ENCODE results near the gene XRCC4. TPM values are rescaled to one million over a fixed set of nuclear protein-coding genes. Genes with fewer than 3 reads are reported as not detected.

Gene XRCC4
- total and polyA plus RNA-seq, 4 donors, result 2.3 to 4.9 (median 3.0) TPM

DNA sequence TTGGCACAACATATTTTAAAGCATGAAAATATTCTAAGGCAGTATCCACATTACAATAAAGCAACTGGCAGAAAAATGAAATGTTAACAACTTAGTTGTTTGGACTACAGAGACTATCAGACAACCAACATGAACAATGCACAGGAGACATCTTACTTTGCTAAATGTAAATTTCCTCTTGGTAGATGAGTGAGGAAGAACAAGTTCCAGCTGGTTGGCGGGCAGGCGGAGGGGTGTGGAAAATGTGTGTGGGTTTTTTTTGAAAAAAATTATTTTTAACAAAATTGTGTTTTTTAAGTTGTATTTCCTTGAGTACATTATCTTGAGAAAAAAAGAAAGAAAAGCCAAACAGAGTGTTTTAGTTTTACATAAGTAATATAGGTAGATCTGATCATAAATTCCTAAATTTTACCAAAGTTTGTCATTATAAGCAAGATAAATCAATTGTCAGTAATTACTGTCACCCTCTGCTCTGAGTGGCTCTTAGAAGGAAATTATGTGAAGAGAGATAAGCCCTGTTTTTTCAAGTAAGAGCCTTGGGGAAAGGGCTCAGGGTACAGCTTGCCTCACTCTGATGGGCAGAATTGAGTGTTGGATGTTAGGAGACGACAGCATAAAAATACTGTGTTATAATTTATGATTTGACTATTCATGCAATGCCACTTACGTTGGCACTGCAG is 42.7 kb upstream of the XRCC4 start:
- Histone ChIP-seq H3K4me1 (ENCODE audit: control insufficient read depth in 4 of 4, insufficient read depth in 4 of 4, low read length in 3 of 4) (no peaks in the 10 kb centered on the region), H3K27ac (ENCODE audit: low read depth in 1 of 2, low read length in 2 of 2) (no peak overlapping the region), H3K4me3 (ENCODE audit: low read depth in 1 of 3, low read length in 3 of 3) (no peak overlapping the region), H3K9me3 (ENCODE audit: control insufficient read depth in 4 of 4, low read length in 3 of 4) (no peaks in the 10 kb centered on the region), H3K36me3 (ENCODE audit: control insufficient read depth in 4 of 4, insufficient read depth in 3 of 4, low read depth in 1 of 4, low read length in 3 of 4) (no peaks in the 10 kb centered on the region), H3K27me3 (ENCODE audit: control insufficient read depth in 4 of 4, insufficient read depth in 4 of 4, low read length in 3 of 4) (no peaks in the 10 kb centered on the region), H3K9ac (ENCODE audit: low read depth in 1 of 2, low read length in 2 of 2) (no peak overlapping the region)
- WGBS, result 91% methylated on average over 4 of the region's 4 CpGs
- no peak for DNase-seq (ENCODE audit: low spot score)
- no peak for TF ChIP-seq TAF1 (conservative IDR thresholded peaks at IDR 0.05)
- TF ChIP-seq, protein P1, sequence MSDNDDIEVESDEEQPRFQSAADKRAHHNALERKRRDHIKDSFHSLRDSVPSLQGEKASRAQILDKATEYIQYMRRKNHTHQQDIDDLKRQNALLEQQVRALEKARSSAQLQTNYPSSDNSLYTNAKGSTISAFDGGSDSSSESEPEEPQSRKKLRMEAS (IDR thresholded peaks at IDR 0.05), result no peak
- TF ChIP-seq, protein P2, sequence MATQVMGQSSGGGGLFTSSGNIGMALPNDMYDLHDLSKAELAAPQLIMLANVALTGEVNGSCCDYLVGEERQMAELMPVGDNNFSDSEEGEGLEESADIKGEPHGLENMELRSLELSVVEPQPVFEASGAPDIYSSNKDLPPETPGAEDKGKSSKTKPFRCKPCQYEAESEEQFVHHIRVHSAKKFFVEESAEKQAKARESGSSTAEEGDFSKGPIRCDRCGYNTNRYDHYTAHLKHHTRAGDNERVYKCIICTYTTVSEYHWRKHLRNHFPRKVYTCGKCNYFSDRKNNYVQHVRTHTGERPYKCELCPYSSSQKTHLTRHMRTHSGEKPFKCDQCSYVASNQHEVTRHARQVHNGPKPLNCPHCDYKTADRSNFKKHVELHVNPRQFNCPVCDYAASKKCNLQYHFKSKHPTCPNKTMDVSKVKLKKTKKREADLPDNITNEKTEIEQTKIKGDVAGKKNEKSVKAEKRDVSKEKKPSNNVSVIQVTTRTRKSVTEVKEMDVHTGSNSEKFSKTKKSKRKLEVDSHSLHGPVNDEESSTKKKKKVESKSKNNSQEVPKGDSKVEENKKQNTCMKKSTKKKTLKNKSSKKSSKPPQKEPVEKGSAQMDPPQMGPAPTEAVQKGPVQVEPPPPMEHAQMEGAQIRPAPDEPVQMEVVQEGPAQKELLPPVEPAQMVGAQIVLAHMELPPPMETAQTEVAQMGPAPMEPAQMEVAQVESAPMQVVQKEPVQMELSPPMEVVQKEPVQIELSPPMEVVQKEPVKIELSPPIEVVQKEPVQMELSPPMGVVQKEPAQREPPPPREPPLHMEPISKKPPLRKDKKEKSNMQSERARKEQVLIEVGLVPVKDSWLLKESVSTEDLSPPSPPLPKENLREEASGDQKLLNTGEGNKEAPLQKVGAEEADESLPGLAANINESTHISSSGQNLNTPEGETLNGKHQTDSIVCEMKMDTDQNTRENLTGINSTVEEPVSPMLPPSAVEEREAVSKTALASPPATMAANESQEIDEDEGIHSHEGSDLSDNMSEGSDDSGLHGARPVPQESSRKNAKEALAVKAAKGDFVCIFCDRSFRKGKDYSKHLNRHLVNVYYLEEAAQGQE (IDR thresholded peaks at IDR 0.05), result no peak
- TF ChIP-seq HNF4A (conservative IDR thresholded peaks at IDR 0.05), result no peak
- no peak for TF ChIP-seq HNF4G (IDR thresholded peaks at IDR 0.05)
- TF ChIP-seq JUND (IDR thresholded peaks at IDR 0.05), result no peak
- TF ChIP-seq SP1 (IDR thresholded peaks at IDR 0.05), result no peak
- no peak for TF ChIP-seq RXRA (IDR thresholded peaks at IDR 0.05)
- no peak for TF ChIP-seq GABPA (IDR thresholded peaks at IDR 0.05 in 1 of 2, conservative IDR thresholded peaks at IDR 0.05 in 1 of 2)
- TF ChIP-seq, protein P3, sequence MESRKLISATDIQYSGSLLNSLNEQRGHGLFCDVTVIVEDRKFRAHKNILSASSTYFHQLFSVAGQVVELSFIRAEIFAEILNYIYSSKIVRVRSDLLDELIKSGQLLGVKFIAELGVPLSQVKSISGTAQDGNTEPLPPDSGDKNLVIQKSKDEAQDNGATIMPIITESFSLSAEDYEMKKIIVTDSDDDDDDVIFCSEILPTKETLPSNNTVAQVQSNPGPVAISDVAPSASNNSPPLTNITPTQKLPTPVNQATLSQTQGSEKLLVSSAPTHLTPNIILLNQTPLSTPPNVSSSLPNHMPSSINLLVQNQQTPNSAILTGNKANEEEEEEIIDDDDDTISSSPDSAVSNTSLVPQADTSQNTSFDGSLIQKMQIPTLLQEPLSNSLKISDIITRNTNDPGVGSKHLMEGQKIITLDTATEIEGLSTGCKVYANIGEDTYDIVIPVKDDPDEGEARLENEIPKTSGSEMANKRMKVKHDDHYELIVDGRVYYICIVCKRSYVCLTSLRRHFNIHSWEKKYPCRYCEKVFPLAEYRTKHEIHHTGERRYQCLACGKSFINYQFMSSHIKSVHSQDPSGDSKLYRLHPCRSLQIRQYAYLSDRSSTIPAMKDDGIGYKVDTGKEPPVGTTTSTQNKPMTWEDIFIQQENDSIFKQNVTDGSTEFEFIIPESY (IDR thresholded peaks at IDR 0.05), result no peak
- TF ChIP-seq YY1 (IDR thresholded peaks at IDR 0.05), result no peak
- TF ChIP-seq FOXA1 (IDR thresholded peaks at IDR 0.05), result no peak
- TF ChIP-seq, protein P4, sequence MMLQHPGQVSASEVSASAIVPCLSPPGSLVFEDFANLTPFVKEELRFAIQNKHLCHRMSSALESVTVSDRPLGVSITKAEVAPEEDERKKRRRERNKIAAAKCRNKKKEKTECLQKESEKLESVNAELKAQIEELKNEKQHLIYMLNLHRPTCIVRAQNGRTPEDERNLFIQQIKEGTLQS (IDR thresholded peaks at IDR 0.05), result no peak
- no peak for TF ChIP-seq NR2F2 (IDR thresholded peaks at IDR 0.05)
- TF ChIP-seq FOXA2 (IDR thresholded peaks at IDR 0.05), result no peak
- TF ChIP-seq RAD21 (IDR thresholded peaks at IDR 0.05), result no peak
- TF ChIP-seq EGR1 (IDR thresholded peaks at IDR 0.05; ENCODE audit: low read depth in 2 of 2), result no peak
- TF ChIP-seq, protein P5, sequence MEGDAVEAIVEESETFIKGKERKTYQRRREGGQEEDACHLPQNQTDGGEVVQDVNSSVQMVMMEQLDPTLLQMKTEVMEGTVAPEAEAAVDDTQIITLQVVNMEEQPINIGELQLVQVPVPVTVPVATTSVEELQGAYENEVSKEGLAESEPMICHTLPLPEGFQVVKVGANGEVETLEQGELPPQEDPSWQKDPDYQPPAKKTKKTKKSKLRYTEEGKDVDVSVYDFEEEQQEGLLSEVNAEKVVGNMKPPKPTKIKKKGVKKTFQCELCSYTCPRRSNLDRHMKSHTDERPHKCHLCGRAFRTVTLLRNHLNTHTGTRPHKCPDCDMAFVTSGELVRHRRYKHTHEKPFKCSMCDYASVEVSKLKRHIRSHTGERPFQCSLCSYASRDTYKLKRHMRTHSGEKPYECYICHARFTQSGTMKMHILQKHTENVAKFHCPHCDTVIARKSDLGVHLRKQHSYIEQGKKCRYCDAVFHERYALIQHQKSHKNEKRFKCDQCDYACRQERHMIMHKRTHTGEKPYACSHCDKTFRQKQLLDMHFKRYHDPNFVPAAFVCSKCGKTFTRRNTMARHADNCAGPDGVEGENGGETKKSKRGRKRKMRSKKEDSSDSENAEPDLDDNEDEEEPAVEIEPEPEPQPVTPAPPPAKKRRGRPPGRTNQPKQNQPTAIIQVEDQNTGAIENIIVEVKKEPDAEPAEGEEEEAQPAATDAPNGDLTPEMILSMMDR (IDR thresholded peaks at IDR 0.05; ENCODE audit: low read depth, low read length, missing input control), result no peak
